ENCODE results near the gene VAMP2.

Gene VAMP2

DNA sequence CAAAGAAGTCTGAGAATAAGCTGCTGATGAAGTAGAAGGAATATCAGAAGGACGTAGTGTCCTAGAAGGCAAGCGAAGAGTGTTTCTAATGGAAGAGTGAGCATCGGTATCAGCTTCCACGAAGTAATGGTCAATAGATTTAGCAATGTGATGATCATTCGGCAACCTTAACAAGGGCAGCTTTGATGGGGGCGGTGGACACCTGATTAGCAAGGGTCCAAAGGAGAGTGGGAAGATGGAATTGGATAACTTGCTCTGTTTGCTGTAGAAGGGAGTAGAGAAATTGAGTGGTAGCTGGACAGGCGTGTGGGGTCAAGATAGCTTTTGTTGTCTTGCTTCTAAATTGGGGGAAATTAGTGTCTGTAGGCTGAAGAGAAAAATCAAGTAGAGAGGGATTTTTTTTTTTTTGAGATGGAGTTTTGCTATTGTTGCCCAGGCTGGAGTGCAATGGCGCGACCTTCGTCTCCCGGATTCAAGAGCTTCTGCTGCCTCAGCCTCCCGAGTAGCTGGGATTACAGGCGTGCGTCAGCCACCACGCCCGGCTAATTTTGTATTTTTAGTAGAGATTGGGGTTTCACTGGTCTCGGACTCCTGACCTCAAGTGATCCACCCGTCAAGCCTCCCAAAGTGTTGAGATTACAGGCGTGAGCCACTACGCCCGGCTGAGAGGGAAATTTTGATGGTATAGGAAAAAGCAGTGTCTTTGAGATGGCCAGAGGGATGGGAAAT lies 24.9 kb downstream of the VAMP2 start:
- Histone ChIP-seq H3K36me3 (ENCODE audit: control insufficient read depth, insufficient read depth, low read length) (no peaks in the 10 kb centered on the region), H3K27me3 (ENCODE audit: control insufficient read depth, insufficient read depth, low read length) (no peaks in the 10 kb centered on the region), H2AFZ (peak overlapping the region; percentile 40), H3K79me2 (no peaks in the 10 kb centered on the region), H3K9me3 (ENCODE audit: control insufficient read depth, low read length) (no peaks in the 10 kb centered on the region), H3K9ac (no peak overlapping the region), H3K27ac (peak overlapping the region; percentile 86), H3K4me1 (peaks cover 5% of the 10 kb centered on the region), H3K4me3 (ENCODE audit: low read depth, low read length) (peak overlapping the region; percentile 45), H3K4me2 (ENCODE audit: low read length) (peak overlapping the region; percentile 65)
- TF ChIP-seq, protein P1, sequence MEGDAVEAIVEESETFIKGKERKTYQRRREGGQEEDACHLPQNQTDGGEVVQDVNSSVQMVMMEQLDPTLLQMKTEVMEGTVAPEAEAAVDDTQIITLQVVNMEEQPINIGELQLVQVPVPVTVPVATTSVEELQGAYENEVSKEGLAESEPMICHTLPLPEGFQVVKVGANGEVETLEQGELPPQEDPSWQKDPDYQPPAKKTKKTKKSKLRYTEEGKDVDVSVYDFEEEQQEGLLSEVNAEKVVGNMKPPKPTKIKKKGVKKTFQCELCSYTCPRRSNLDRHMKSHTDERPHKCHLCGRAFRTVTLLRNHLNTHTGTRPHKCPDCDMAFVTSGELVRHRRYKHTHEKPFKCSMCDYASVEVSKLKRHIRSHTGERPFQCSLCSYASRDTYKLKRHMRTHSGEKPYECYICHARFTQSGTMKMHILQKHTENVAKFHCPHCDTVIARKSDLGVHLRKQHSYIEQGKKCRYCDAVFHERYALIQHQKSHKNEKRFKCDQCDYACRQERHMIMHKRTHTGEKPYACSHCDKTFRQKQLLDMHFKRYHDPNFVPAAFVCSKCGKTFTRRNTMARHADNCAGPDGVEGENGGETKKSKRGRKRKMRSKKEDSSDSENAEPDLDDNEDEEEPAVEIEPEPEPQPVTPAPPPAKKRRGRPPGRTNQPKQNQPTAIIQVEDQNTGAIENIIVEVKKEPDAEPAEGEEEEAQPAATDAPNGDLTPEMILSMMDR (IDR thresholded peaks at IDR 0.05), result no peak

DNA sequence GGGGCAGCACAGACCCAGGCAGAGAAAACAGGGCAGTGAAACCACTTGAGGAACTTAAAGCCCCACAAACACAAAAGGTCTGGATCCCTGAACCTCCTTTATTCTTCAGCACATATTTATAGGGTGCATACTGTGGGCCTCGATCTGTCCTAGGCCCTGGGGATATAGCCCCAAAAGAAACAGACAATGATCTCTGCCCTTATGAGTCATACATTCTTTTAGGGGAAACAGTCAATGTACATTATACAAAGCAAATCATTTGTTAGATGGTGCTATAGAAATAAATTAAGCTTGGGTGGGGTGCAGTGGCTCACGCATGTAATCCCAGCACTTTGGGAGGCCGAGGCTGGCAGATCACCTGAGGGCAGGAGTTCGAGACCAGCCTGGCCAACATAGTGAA lies 28.8 kb downstream of the VAMP2 start:
- no peak overlapping the region for H2AFZ ChIP-seq
- H3K27ac ChIP-seq, result no peak overlapping the region
- no peaks in the 10 kb centered on the region for H3K79me2 ChIP-seq
- no peak overlapping the region for H3K9ac ChIP-seq
- no peaks in the 10 kb centered on the region for H3K27me3 ChIP-seq (ENCODE audit: control insufficient read depth, insufficient read depth, low read length)
- H3K4me2 ChIP-seq (ENCODE audit: low read length), result no peak overlapping the region
- TF ChIP-seq, protein P1 (IDR thresholded peaks at IDR 0.05), result no peak
- no peaks in the 10 kb centered on the region for H3K36me3 ChIP-seq (ENCODE audit: control insufficient read depth, insufficient read depth, low read length)
- no peaks in the 10 kb centered on the region for H3K9me3 ChIP-seq (ENCODE audit: control insufficient read depth, low read length)
- H3K4me3 ChIP-seq (ENCODE audit: low read depth, low read length), result no peak overlapping the region
- peaks cover 5% of the 10 kb centered on the region for H3K4me1 ChIP-seq

DNA sequence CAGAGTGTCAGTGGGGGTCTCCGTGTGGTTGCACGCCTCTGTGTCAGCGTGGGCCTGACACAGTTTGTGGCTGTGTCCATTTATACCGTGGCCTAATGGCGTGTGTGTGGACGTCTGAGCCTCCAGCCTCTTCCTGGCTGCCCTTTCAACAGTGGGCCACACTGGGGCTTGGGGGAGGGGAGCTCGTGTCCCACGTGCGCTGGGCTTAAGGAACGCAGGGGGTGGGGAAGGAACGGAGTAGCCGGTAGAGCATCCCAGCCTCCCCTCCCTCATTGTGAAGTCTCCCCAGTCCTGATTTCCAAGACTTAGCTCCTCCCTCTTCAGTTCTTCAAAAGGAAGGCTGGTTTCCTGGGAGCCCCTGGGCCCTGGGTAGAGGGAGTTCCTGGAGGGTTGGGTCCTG lies 29.3 kb downstream of the VAMP2 start:
- H3K4me3 ChIP-seq (ENCODE audit: low read depth, low read length), result no peak overlapping the region
- H3K4me2 ChIP-seq (ENCODE audit: low read length), result no peak overlapping the region
- H3K27me3 ChIP-seq (ENCODE audit: control insufficient read depth, insufficient read depth, low read length), result no peaks in the 10 kb centered on the region
- no peak overlapping the region for H2AFZ ChIP-seq
- H3K36me3 ChIP-seq (ENCODE audit: control insufficient read depth, insufficient read depth, low read length), result no peaks in the 10 kb centered on the region
- TF ChIP-seq, protein P1 (IDR thresholded peaks at IDR 0.05), result no peak
- H3K9me3 ChIP-seq (ENCODE audit: control insufficient read depth, low read length), result no peaks in the 10 kb centered on the region
- no peak overlapping the region for H3K27ac ChIP-seq
- peaks cover 5% of the 10 kb centered on the region for H3K4me1 ChIP-seq
- no peaks in the 10 kb centered on the region for H3K79me2 ChIP-seq
- H3K9ac ChIP-seq, result no peak overlapping the region

DNA sequence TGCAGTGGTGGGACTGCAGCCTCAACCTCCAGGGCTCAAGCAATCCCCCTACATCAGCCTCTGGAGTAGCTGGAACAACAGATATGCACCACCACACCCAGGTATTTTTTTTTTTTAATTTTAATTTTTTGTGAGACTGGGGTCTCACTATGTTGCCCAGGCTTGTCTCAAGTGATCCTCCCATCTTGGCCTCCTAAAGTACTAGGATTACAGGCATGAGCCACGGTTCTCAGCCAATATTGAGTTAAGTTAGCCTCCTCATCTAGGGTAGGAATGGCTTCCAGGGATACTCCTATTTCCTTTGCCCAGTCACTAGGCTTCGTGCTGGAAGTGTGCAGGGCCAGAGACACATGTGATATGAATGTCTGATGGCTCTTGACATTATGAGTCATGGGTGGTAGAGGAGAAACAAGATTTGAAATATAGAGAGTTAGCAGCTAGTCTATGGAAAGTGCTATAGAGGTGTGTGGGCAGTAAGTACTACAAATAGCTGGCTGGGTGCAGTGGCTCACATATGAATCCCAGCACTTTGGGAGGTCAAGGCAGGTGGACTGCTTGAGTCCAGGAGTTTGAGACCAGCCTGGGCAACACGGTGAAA lies 30.8 kb downstream of the VAMP2 start:
- Histone ChIP-seq H3K9me3 (ENCODE audit: control insufficient read depth, low read length) (no peaks in the 10 kb centered on the region), H3K4me1 (peaks cover 3% of the 10 kb centered on the region), H3K4me3 (ENCODE audit: low read depth, low read length) (no peak overlapping the region), H2AFZ (no peak overlapping the region), H3K4me2 (ENCODE audit: low read length) (no peak overlapping the region), H3K79me2 (no peaks in the 10 kb centered on the region), H3K27me3 (ENCODE audit: control insufficient read depth, insufficient read depth, low read length) (no peaks in the 10 kb centered on the region), H3K27ac (no peak overlapping the region), H3K36me3 (ENCODE audit: control insufficient read depth, insufficient read depth, low read length) (no peaks in the 10 kb centered on the region), H3K9ac (no peak overlapping the region)
- TF ChIP-seq, protein P1 (IDR thresholded peaks at IDR 0.05), result no peak

Measured in parathyroid adenoma (tissue), 2 donors.